ENCODE data around the gene PAK1. TPM values are rescaled to one million over a fixed set of nuclear protein-coding genes. Genes with fewer than 3 reads are reported as not detected.

The PAK1 gene
- total RNA-seq, 1 experiment from 2014 or later = 80.0 TPM

DNA sequence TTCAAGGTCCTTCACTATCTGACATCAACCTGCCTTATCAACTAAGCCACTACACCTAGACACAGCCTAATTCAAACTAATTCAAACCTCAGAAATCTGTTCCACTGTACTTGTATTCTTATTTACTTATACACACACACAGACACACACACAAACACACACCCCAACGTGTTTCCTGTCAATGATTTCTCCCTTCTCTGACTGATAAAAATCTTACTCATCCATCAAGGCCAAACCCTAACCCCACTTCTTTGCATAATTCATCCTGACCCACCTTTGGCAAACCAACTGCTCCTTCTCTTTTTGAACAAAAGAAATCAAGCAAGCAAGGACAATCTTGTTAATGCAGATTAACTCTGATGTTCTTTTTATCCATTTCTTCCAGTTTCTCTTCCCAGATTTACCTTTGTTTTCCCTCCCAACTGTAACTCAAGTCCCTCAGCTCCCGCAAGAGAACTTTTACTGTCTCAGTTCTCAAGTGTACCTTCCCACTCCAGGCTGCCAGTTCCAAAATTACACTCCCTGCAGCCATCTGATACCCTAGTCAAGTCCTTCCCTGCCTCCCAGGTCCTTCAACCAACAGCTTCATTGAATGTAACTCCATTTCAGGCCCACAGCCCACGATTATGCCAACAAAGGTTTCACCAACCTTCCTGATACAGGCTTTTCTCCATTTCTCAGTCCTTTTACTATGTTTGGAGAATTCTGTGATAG lies 78.3 kb downstream of the PAK1 start:
- Histone ChIP-seq H3K4me2 (no peak overlapping the region), H3K27ac (no peak overlapping the region), H2AFZ (no peak overlapping the region), H3K9me2 (ENCODE audit: insufficient read depth) (no peaks in the 10 kb centered on the region), H3K4me3 (no peak overlapping the region), H3K9me3 (ENCODE audit: insufficient read depth, low read depth) (no peaks in the 10 kb centered on the region), H3F3A (ENCODE audit: insufficient read depth, low read depth) (no peaks in the 10 kb centered on the region), H3K79me2 (ENCODE audit: low read depth) (no peaks in the 10 kb centered on the region), H3K27me3 (ENCODE audit: insufficient read depth, low read depth) (no peaks in the 10 kb centered on the region), H4K20me1 (ENCODE audit: insufficient read depth) (no peaks in the 10 kb centered on the region), H3K36me3 (ENCODE audit: low read depth) (no peaks in the 10 kb centered on the region), H3K4me1 (replicated peaks; ENCODE audit: insufficient read depth) (no peaks in the 10 kb centered on the region)
- TF ChIP-seq, protein P1, sequence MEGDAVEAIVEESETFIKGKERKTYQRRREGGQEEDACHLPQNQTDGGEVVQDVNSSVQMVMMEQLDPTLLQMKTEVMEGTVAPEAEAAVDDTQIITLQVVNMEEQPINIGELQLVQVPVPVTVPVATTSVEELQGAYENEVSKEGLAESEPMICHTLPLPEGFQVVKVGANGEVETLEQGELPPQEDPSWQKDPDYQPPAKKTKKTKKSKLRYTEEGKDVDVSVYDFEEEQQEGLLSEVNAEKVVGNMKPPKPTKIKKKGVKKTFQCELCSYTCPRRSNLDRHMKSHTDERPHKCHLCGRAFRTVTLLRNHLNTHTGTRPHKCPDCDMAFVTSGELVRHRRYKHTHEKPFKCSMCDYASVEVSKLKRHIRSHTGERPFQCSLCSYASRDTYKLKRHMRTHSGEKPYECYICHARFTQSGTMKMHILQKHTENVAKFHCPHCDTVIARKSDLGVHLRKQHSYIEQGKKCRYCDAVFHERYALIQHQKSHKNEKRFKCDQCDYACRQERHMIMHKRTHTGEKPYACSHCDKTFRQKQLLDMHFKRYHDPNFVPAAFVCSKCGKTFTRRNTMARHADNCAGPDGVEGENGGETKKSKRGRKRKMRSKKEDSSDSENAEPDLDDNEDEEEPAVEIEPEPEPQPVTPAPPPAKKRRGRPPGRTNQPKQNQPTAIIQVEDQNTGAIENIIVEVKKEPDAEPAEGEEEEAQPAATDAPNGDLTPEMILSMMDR (conservative IDR thresholded peaks at IDR 0.05) = no peak
- TF ChIP-seq EZH2 (IDR thresholded peaks at IDR 0.05; ENCODE audit: low read depth) = no peak
- BruUV-seq (replicated peaks) = no TSS peak
- intact Hi-C loops (cut with micrococcal nuclease; ENCODE audit: unreplicated experiment) = no loop called here
- ChIA-PET CTCF (interaction anchor here (0.6 kb wide), 1 partner anchor 348 kb away, joined by 7 read pairs; no protein-coding TSS in a partner anchor), POLR2A (ENCODE audit: unreplicated experiment) (no interaction called here)
- DNase-seq = no peak

DNA sequence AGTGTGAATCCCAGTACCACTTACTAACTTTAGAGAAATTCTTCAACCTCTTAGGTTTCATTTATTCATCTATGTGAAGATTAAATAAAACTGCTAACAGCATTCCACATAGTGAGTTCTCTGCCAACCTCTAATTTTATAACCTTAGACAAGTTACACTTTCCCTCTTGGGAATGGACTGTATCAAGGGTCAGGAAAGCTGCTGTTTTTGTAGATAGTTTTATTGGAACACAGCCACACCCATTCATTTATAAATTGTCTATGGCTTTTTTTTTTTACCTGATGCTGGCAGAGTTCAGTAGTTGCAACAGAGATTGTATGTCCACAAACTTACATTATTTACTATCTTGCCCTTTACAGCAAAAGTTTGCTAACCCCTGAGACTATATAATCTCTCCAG lies 81.1 kb downstream of the PAK1 start:
- H2AFZ ChIP-seq = no peak overlapping the region
- BruUV-seq (replicated peaks) = no TSS peak
- no peak for TF ChIP-seq EZH2 (IDR thresholded peaks at IDR 0.05; ENCODE audit: low read depth)
- TF ChIP-seq, protein P1 (conservative IDR thresholded peaks at IDR 0.05) = no peak
- H3K4me2 ChIP-seq = no peak overlapping the region
- H3K9me3 ChIP-seq (ENCODE audit: insufficient read depth, low read depth) = no peaks in the 10 kb centered on the region
- no peaks in the 10 kb centered on the region for H3K36me3 ChIP-seq (ENCODE audit: low read depth)
- no peaks in the 10 kb centered on the region for H3K9me2 ChIP-seq (ENCODE audit: insufficient read depth)
- no peak overlapping the region for H3K4me3 ChIP-seq
- ChIA-PET POLR2A (ENCODE audit: unreplicated experiment) (no interaction called here), CTCF (interaction anchor here (0.8 kb wide), 1 partner anchor 145 kb away, joined by 9 read pairs; no protein-coding TSS in a partner anchor)
- intact Hi-C loops (cut with micrococcal nuclease; ENCODE audit: unreplicated experiment) = no loop called here
- DNase-seq = no peak
- H3F3A ChIP-seq (ENCODE audit: insufficient read depth, low read depth) = no peaks in the 10 kb centered on the region
- no peaks in the 10 kb centered on the region for H3K79me2 ChIP-seq (ENCODE audit: low read depth)
- H3K4me1 ChIP-seq (replicated peaks; ENCODE audit: insufficient read depth) = no peaks in the 10 kb centered on the region
- no peak overlapping the region for H3K27ac ChIP-seq
- H4K20me1 ChIP-seq (ENCODE audit: insufficient read depth) = no peaks in the 10 kb centered on the region
- no peaks in the 10 kb centered on the region for H3K27me3 ChIP-seq (ENCODE audit: insufficient read depth, low read depth)

DNA sequence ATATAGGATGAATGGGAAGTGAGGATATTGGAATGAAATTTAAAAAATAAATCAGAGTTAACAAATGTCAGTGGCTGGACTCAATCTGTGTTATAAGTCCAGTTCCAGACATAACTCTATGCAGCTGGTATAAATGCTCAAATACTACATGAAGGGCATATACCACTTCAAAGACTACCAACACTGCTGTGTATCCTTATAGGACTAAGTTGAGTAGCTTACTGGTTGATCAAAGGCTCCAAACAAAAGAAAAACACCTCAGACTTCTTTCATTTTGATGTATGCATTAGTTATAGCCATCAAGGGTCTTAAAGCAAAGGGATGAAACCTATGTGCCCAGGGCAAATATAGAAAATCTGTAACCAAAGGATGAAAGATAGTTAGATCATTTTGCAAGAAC lies 86.2 kb downstream of the PAK1 start:
- H2AFZ ChIP-seq = no peak overlapping the region
- no peak for DNase-seq
- no peaks in the 10 kb centered on the region for H3F3A ChIP-seq (ENCODE audit: insufficient read depth, low read depth)
- TF ChIP-seq EZH2 (IDR thresholded peaks at IDR 0.05; ENCODE audit: low read depth) = no peak
- TF ChIP-seq, protein P1 (conservative IDR thresholded peaks at IDR 0.05) = no peak
- H3K4me1 ChIP-seq (replicated peaks; ENCODE audit: insufficient read depth) = no peaks in the 10 kb centered on the region
- H3K9me3 ChIP-seq (ENCODE audit: insufficient read depth, low read depth) = no peaks in the 10 kb centered on the region
- no peaks in the 10 kb centered on the region; the same call in 1 of the 2 replicates for H3K9me2 ChIP-seq (ENCODE audit: insufficient read depth)
- no peak overlapping the region for H3K4me3 ChIP-seq
- H3K4me2 ChIP-seq = no peak overlapping the region
- POLR2A ChIA-PET (ENCODE audit: unreplicated experiment) = no interaction called here
- H3K36me3 ChIP-seq (ENCODE audit: low read depth) = no peaks in the 10 kb centered on the region
- no peaks in the 10 kb centered on the region for H4K20me1 ChIP-seq (ENCODE audit: insufficient read depth)
- intact Hi-C loops (cut with micrococcal nuclease; ENCODE audit: unreplicated experiment) = loop anchor here (10.0 kb wide), 1 partner anchor 193 kb away; no protein-coding TSS in a partner anchor
- no peaks in the 10 kb centered on the region for H3K27me3 ChIP-seq (ENCODE audit: insufficient read depth, low read depth)
- CTCF ChIA-PET = no interaction called here
- no TSS peak for BruUV-seq (replicated peaks)
- H3K27ac ChIP-seq = no peak overlapping the region
- no peaks in the 10 kb centered on the region for H3K79me2 ChIP-seq (ENCODE audit: low read depth)
